ENCODE measurements around the gene OSBPL10.

- TF ChIP-seq CTCF (IDR thresholded peaks at IDR 0.05; ENCODE audit: low read depth, low read length) (no peak), EZH2phosphoT487 (IDR thresholded peaks at IDR 0.05; ENCODE audit: low read depth) (no peak)
These were observed 7.2 kb downstream of the OSBPL10 start for GRCh38 chr3:31973837-31974236.
